Adrenal gland (tissue), 5 donors: ENCODE results near the gene HADHA.

Experiments used
- POLR2A ChIP-seq, 2 donors: fragments of 450-650 bp; IDR thresholded peaks; one replicate each; pipeline ENCODE4 v1.6.1; 2017; ENCODE audit warnings: antibody characterized with exemption in 2 of 2, mild to moderate bottlenecking in 2 of 2, moderate library complexity in 1 of 2
- TF ChIP-seq, protein P1 (sequence below), 6 experiments: fragments of 450-650 bp in 4 of 6; fragments of 200-600 bp in 2 of 6; sonication (generic) in 1 of 6; IDR thresholded peaks; 1 replicate in 5 of 6; 2 replicates in 1 of 6; pipeline versions ENCODE4 v1.5.1 to v1.8.0; 2016 to 2021; ENCODE audit warnings: antibody characterized with exemption in 6 of 6, mild to moderate bottlenecking in 2 of 6, moderate library complexity in 1 of 6
- donor health status: DM: no; HTN: no; CAD: no.

DNA sequence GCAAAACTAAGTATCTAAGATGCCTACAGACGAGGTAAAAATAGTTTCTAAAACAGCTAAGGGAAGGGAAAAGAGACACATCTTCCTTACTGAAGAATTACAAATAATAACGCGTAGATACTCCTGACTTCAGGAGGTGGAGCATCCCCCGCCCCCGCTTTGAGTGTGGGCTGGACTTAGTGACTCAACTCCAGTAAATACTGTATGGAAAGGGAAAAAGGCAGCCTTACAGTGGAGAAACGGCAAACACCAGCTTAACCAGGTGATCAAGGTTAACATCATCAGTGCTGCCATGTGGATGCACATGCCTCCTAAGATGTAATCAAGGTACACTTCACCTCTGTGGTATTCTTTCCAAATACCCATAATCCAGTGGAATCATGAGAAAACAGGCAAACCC is 48.2 kb upstream of the HADHA start:
- TF ChIP-seq, protein P1, sequence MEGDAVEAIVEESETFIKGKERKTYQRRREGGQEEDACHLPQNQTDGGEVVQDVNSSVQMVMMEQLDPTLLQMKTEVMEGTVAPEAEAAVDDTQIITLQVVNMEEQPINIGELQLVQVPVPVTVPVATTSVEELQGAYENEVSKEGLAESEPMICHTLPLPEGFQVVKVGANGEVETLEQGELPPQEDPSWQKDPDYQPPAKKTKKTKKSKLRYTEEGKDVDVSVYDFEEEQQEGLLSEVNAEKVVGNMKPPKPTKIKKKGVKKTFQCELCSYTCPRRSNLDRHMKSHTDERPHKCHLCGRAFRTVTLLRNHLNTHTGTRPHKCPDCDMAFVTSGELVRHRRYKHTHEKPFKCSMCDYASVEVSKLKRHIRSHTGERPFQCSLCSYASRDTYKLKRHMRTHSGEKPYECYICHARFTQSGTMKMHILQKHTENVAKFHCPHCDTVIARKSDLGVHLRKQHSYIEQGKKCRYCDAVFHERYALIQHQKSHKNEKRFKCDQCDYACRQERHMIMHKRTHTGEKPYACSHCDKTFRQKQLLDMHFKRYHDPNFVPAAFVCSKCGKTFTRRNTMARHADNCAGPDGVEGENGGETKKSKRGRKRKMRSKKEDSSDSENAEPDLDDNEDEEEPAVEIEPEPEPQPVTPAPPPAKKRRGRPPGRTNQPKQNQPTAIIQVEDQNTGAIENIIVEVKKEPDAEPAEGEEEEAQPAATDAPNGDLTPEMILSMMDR (IDR thresholded peaks at IDR 0.05), result no peak
- TF ChIP-seq POLR2A (IDR thresholded peaks at IDR 0.05), result no peak
